ENCODE data around the gene TMED3.

- TF ChIP-seq, protein P1, sequence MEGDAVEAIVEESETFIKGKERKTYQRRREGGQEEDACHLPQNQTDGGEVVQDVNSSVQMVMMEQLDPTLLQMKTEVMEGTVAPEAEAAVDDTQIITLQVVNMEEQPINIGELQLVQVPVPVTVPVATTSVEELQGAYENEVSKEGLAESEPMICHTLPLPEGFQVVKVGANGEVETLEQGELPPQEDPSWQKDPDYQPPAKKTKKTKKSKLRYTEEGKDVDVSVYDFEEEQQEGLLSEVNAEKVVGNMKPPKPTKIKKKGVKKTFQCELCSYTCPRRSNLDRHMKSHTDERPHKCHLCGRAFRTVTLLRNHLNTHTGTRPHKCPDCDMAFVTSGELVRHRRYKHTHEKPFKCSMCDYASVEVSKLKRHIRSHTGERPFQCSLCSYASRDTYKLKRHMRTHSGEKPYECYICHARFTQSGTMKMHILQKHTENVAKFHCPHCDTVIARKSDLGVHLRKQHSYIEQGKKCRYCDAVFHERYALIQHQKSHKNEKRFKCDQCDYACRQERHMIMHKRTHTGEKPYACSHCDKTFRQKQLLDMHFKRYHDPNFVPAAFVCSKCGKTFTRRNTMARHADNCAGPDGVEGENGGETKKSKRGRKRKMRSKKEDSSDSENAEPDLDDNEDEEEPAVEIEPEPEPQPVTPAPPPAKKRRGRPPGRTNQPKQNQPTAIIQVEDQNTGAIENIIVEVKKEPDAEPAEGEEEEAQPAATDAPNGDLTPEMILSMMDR (IDR thresholded peaks at IDR 0.05; ENCODE audit: poor library complexity): no peak
- no peak for TF ChIP-seq EZH2phosphoT487 (IDR thresholded peaks at IDR 0.05; ENCODE audit: low read depth, severe bottlenecking, unreplicated experiment)
- TF ChIP-seq EZH2 (IDR thresholded peaks at IDR 0.05; ENCODE audit: borderline replicate concordance): no peak
These were observed 45.7 kb upstream of the TMED3 start for GRCh38 chr15:79265167-79265566.

Measured in hepatocyte (in vitro differentiated cells).